Endothelial cell of umbilical vein (primary cell): ENCODE measurements around the gene CSNK2A3. TPM values are rescaled to one million over a fixed set of nuclear protein-coding genes. Genes with fewer than 3 reads are reported as not detected.

Source experiments
- BruUV-seq: library from RNA; stranded (reverse); fragments of 400-500 nt; replicated peaks from 2 replicates; lab custom pipeline; 2021; lab: Mats Ljungman, UMichigan
- CTCF ChIA-PET: fragments of 300-600, 350-600 bp; sonication (Branson Sonifier 250); formaldehyde crosslinking; loops from one replicate; lab custom pipeline; 2021; ENCODE audit warnings: antibody characterized with exemption, inconsistent platforms; lab: Charles Lee
- POLR2A ChIA-PET: fragments of 300-600, 350-600 bp; sonication (Branson Sonifier 250); formaldehyde crosslinking; loops from one replicate; lab custom pipeline; 2021; ENCODE audit warnings: antibody characterized with exemption, inconsistent platforms; lab: Charles Lee
- DNase-seq: peaks from one replicate; pipeline ENCODE4 v3.0.0-alpha.2; 2011; ENCODE audit warnings: low read depth, low spot score
- FAIRE-seq: peaks from 2 replicates; lab custom pipeline; 2011; peaks lifted over from hg19 to GRCh38; lab: Jason Lieb, UNC
- H2AFZ ChIP-seq: 2 replicates; pipeline ENCODE4 v1.6.0; 2012; ENCODE audit warnings: low read depth, low read length, control low read depth, inconsistent platforms
- H3K27ac ChIP-seq: 2 replicates; pipeline ENCODE4 v1.5.1; 2011; ENCODE audit warnings: low read depth, mild to moderate bottlenecking, control low read depth, low read length, moderate library complexity; ENCODE audit not compliant: insufficient read depth
- H3K27me3 ChIP-seq, 2 experiments: 2 replicates each; pipeline versions ENCODE4 v1.6.0 to v1.6.1; 2011; ENCODE audit warnings: low read length in 2 of 2, mixed read lengths in 1 of 2; ENCODE audit not compliant: control insufficient read depth in 2 of 2, insufficient read depth in 2 of 2
- H3K36me3 ChIP-seq, 2 experiments: 2 replicates in 1 of 2; 3 replicates in 1 of 2; pipeline ENCODE4 v1.5.1; 2011; ENCODE audit warnings: low read length in 2 of 2, mild to moderate bottlenecking in 1 of 2, moderate library complexity in 1 of 2; ENCODE audit not compliant: control insufficient read depth in 2 of 2, insufficient read depth in 2 of 2; ENCODE audit errors: extremely low read depth in 1 of 2
- H3K4me1 ChIP-seq: 3 replicates; pipeline ENCODE4 v1.5.1; 2011; ENCODE audit warnings: mild to moderate bottlenecking, low read length; ENCODE audit not compliant: control insufficient read depth, insufficient read depth; ENCODE audit errors: extremely low read depth
- H3K4me2 ChIP-seq: 2 replicates; pipeline ENCODE4 v1.6.1; 2011; ENCODE audit warnings: low read length, control low read depth, mixed read lengths; ENCODE audit not compliant: insufficient read depth
- H3K4me3 ChIP-seq, 3 experiments: fragments of 200-600 bp in 1 of 3; sonication (generic), shearing (Covaris generic) in 1 of 3; replicated peaks in 1 of 3; 2 replicates each; pipeline ENCODE4 v1.5.1; 2011 to 2016; ENCODE audit warnings: control low read depth in 3 of 3, low read length in 3 of 3, mild to moderate bottlenecking in 2 of 3, inconsistent platforms in 1 of 3, low read depth in 1 of 3, moderate library complexity in 1 of 3; ENCODE audit not compliant: insufficient read depth in 1 of 3
- H3K79me2 ChIP-seq: 2 replicates; pipeline ENCODE4 v1.6.0; 2012; ENCODE audit warnings: low read length, inconsistent platforms; ENCODE audit not compliant: control insufficient read depth, insufficient read depth
- H3K9ac ChIP-seq: replicated peaks from 2 replicates; pipeline ENCODE3; 2011; ENCODE audit warnings: low read length, control low read depth; ENCODE audit not compliant: insufficient read depth; ENCODE audit errors: extremely low read depth
- H3K9me1 ChIP-seq: replicated peaks from 3 replicates; pipeline ENCODE4 v1.6.0; 2011; ENCODE audit warnings: mild to moderate bottlenecking, low read length; ENCODE audit not compliant: control insufficient read depth, insufficient read depth; ENCODE audit errors: extremely low read depth
- H3K9me3 ChIP-seq: replicated peaks from 2 replicates; pipeline ENCODE4 v1.5.1; 2012; ENCODE audit warnings: low read length, inconsistent platforms; ENCODE audit not compliant: control insufficient read depth, insufficient read depth
- H4K20me1 ChIP-seq: replicated peaks from 2 replicates; pipeline ENCODE3; 2011; ENCODE audit warnings: mild to moderate bottlenecking, low read length; ENCODE audit not compliant: control insufficient read depth, insufficient read depth; ENCODE audit errors: extremely low read depth
- CTCF ChIP-seq, 2 donors: IDR thresholded peaks; 1 replicate in 1 of 2; 2 replicates in 1 of 2; pipeline ENCODE4 v1.5.1; 2011; ENCODE audit warnings: low read length in 2 of 2, mild to moderate bottlenecking in 2 of 2, moderate library complexity in 2 of 2, control low read depth in 1 of 2, inconsistent platforms in 1 of 2, low read depth in 1 of 2; ENCODE audit not compliant: insufficient read depth in 1 of 2; ENCODE audit errors: extremely low read depth in 1 of 2
- EZH2 ChIP-seq: IDR thresholded peaks from 2 replicates; pipeline ENCODE4 v1.6.1; 2012; ENCODE audit warnings: borderline replicate concordance, low read depth, mild to moderate bottlenecking, moderate library complexity, low read length, inconsistent platforms; ENCODE audit not compliant: severe bottlenecking
- FOS ChIP-seq: IDR thresholded peaks from 2 replicates; pipeline ENCODE4 v1.6.1; 2011; ENCODE audit warnings: mild to moderate bottlenecking, low read length, moderate library complexity, borderline replicate concordance; ENCODE audit not compliant: insufficient read depth
- GATA2 ChIP-seq: IDR thresholded peaks from 2 replicates; pipeline ENCODE4 v1.7.0; 2011; ENCODE audit warnings: low read depth, mild to moderate bottlenecking, moderate library complexity, mixed read lengths, low read length; ENCODE audit not compliant: insufficient read length, insufficient read depth
- JUN ChIP-seq: IDR thresholded peaks from 2 replicates; pipeline ENCODE4 v1.6.1; 2011; ENCODE audit warnings: borderline replicate concordance, low read depth; ENCODE audit not compliant: insufficient read length, insufficient read depth
- MYC ChIP-seq: IDR thresholded peaks from one replicate; pipeline ENCODE4 v1.6.1; 2011; ENCODE audit warnings: mild to moderate bottlenecking, low read depth, low read length
- POLR2A ChIP-seq: IDR thresholded peaks from 2 replicates; pipeline ENCODE4 v1.6.1; 2012; ENCODE audit warnings: low read depth, mild to moderate bottlenecking, control low read depth, low read length
- POLR2AphosphoS5 ChIP-seq: IDR thresholded peaks from 2 replicates; pipeline ENCODE4 v1.6.1; 2012; ENCODE audit warnings: low read depth, mild to moderate bottlenecking, control low read depth, low read length, moderate library complexity; ENCODE audit not compliant: insufficient read depth
- dilution Hi-C: fragments of 300-500 bp; cut with MboI; formaldehyde crosslinking; loops from one replicate; pipeline ENCODE4 v1.15.0; 2019; ENCODE audit warnings: low sequenced_read_pairs; ENCODE audit not compliant: extremely low pct_ligation_motif_present
- intact Hi-C: fragments of 100-400 bp; cut with micrococcal nuclease; formaldehyde crosslinking; loops from one replicate; pipeline ENCODE4 v1.10.0; 2022
- polyA plus RNA-seq, 4 experiments: library from polyadenylated mRNA; depleted of rRNA in 3 of 4; stranded (reverse) in 3 of 4; unstranded in 1 of 4; fragments of >200 nt; gene quantifications; 2 replicates each; pipeline versions ENCODE4 v1.2.1 to v1.2.3, GENCODE V29; 2011 to 2012; ENCODE audit warnings: missing spikeins in 1 of 4
- total RNA-seq: library from RNA; stranded (reverse); gene quantifications from 2 replicates; pipeline ENCODE4 v1.2.3, GENCODE V29; 2021
- TF ChIP-seq, protein P1 (sequence below): IDR thresholded peaks from 2 replicates; pipeline ENCODE4 v1.6.1; 2011; ENCODE audit not compliant: insufficient read depth, insufficient read length

CSNK2A3 gene
- total and polyA plus RNA-seq, 2 donors (not counting 3 experiments of a cell fraction or from before 2014, with no cell fraction given): 0.41 TPM; not detected in 1

DNA sequence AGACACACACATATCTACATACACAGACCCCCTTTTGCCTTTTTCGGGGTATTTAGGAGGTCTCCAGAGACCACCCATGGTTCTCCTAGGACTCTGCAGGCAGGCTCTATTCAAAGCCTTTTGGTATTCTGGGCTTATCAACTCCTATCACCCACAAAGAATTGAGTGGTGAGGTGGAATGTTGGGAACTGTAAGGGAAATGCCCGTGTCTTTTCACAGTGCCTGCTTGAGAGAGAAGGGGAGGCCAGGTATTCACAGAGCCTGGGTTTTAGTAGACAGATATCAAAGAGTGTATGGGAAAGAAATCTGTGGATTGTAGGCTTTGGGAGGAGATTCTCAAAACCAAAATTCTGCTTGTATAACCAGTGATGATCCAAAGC is 44.0 kb upstream of the CSNK2A3 start:
- no peaks in the 10 kb centered on the region for H3K9me3 ChIP-seq
- H3K4me1 ChIP-seq: peaks cover 4% of the 10 kb centered on the region
- H3K27ac ChIP-seq: no peak overlapping the region
- no peaks in the 10 kb centered on the region for H3K9me1 ChIP-seq
- no peak overlapping the region for H3K9ac ChIP-seq
- no peaks in the 10 kb centered on the region for H3K79me2 ChIP-seq
- ChIA-PET CTCF (no interaction called here), POLR2A (no interaction called here)
- H3K4me3 ChIP-seq: no peak overlapping the region
- intact Hi-C loops: no loop called here
- no peak overlapping the region for H3K4me2 ChIP-seq
- no TSS peak for BruUV-seq
- dilution Hi-C loops: no loop called here
- no peak overlapping the region for H2AFZ ChIP-seq
- H3K27me3 ChIP-seq: peaks cover 2 to 10% of the 10 kb centered on the region in 2 experiments
- no peaks in the 10 kb centered on the region for H3K36me3 ChIP-seq
- TF ChIP-seq CTCF (IDR thresholded peaks at IDR 0.05; ENCODE audit: extremely low read depth in 1 of 2, insufficient read depth in 1 of 2, low read depth in 1 of 2, low read length in 2 of 2): no peak
- no peak for TF ChIP-seq JUN
- no peak for TF ChIP-seq EZH2
- no peak for TF ChIP-seq GATA2
- TF ChIP-seq MYC: no peak
- TF ChIP-seq FOS: no peak
- no peak for TF ChIP-seq POLR2A
- TF ChIP-seq POLR2AphosphoS5: no peak
- TF ChIP-seq, protein P1, sequence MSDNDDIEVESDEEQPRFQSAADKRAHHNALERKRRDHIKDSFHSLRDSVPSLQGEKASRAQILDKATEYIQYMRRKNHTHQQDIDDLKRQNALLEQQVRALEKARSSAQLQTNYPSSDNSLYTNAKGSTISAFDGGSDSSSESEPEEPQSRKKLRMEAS: no peak
- no peaks in the 10 kb centered on the region for H4K20me1 ChIP-seq
- DNase-seq: no peak
- no peak for FAIRE-seq
